ENCODE results near the gene RPAP2.

Gene RPAP2

DNA sequence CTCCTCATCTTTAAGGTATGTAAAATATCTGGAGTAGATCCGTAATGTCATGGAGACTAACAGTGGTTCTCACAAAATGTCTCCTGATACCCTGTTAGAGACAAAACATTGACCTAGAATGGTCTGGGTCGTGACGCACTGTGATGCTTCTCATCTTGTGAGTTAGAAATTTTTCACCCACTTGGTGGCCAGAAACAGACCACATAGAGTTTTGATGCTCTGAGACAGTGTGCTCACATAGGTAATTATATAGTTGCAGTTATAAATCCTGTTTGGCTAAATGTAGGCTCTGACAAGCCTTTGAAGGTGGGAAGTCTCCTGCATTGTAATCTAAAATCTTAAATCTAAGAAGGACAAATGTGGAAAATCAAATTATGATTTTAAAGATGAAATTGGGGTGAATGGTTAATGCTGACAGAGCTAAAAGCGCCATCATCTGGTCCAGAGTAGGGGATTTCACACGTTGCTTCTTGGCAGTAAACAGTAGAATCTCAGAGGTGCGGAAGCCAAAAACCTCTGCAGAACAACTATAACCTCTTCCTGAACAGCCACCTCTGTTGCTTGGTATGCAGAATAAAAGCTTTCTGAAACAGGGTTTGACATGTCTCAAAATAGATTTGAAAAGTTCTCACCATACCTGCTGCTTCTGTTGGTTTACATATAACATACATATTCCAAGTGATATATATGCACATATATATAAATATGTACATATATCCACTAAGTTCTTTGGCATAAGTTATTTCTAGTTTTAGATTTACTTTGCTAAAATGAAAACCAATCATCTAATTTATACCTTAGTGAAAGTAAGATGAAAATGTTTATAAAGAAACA, 17.1 kb downstream of the RPAP2 start:
- H4K20me1 ChIP-seq (ENCODE audit: insufficient read depth) = no peaks in the 10 kb centered on the region
- H3K4me1 ChIP-seq (ENCODE audit: low read depth, poor library complexity, severe bottlenecking) = peaks cover 10% of the 10 kb centered on the region
- H3K27ac ChIP-seq = no peak overlapping the region
- H3K9ac ChIP-seq = no peak overlapping the region
- H3K4me3 ChIP-seq (IDR thresholded peaks at IDR 0.05; ENCODE audit: insufficient read depth, low read depth, low read length) = no peak overlapping the region
- no peak overlapping the region for H2AFZ ChIP-seq (ENCODE audit: low read depth)
- H3K36me3 ChIP-seq (ENCODE audit: insufficient read depth) = no peaks in the 10 kb centered on the region
- no peaks in the 10 kb centered on the region for H3K27me3 ChIP-seq (ENCODE audit: insufficient read depth, low read depth)
- H3K79me2 ChIP-seq (ENCODE audit: insufficient read depth, low read depth) = no peaks in the 10 kb centered on the region
- H3K4me2 ChIP-seq = no peak overlapping the region
- TF ChIP-seq, protein P1, sequence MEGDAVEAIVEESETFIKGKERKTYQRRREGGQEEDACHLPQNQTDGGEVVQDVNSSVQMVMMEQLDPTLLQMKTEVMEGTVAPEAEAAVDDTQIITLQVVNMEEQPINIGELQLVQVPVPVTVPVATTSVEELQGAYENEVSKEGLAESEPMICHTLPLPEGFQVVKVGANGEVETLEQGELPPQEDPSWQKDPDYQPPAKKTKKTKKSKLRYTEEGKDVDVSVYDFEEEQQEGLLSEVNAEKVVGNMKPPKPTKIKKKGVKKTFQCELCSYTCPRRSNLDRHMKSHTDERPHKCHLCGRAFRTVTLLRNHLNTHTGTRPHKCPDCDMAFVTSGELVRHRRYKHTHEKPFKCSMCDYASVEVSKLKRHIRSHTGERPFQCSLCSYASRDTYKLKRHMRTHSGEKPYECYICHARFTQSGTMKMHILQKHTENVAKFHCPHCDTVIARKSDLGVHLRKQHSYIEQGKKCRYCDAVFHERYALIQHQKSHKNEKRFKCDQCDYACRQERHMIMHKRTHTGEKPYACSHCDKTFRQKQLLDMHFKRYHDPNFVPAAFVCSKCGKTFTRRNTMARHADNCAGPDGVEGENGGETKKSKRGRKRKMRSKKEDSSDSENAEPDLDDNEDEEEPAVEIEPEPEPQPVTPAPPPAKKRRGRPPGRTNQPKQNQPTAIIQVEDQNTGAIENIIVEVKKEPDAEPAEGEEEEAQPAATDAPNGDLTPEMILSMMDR (conservative IDR thresholded peaks at IDR 0.05; ENCODE audit: low read depth, low read length) = no peak

GRCh38 chr1:92317836-92318493, 19.1 kb downstream of the RPAP2 start:
- Histone ChIP-seq H2AFZ (ENCODE audit: low read depth) (no peak overlapping the region), H4K20me1 (ENCODE audit: insufficient read depth) (no peaks in the 10 kb centered on the region), H3K4me2 (no peak overlapping the region), H3K27me3 (ENCODE audit: insufficient read depth, low read depth) (no peaks in the 10 kb centered on the region), H3K27ac (no peak overlapping the region), H3K79me2 (ENCODE audit: insufficient read depth, low read depth) (no peaks in the 10 kb centered on the region), H3K36me3 (ENCODE audit: insufficient read depth) (no peaks in the 10 kb centered on the region), H3K4me1 (ENCODE audit: low read depth, poor library complexity, severe bottlenecking) (peaks cover 10% of the 10 kb centered on the region), H3K9ac (no peak overlapping the region), H3K4me3 (IDR thresholded peaks at IDR 0.05; ENCODE audit: insufficient read depth, low read depth, low read length) (no peak overlapping the region)
- TF ChIP-seq, protein P1 (conservative IDR thresholded peaks at IDR 0.05; ENCODE audit: low read depth, low read length) = no peak

DNA sequence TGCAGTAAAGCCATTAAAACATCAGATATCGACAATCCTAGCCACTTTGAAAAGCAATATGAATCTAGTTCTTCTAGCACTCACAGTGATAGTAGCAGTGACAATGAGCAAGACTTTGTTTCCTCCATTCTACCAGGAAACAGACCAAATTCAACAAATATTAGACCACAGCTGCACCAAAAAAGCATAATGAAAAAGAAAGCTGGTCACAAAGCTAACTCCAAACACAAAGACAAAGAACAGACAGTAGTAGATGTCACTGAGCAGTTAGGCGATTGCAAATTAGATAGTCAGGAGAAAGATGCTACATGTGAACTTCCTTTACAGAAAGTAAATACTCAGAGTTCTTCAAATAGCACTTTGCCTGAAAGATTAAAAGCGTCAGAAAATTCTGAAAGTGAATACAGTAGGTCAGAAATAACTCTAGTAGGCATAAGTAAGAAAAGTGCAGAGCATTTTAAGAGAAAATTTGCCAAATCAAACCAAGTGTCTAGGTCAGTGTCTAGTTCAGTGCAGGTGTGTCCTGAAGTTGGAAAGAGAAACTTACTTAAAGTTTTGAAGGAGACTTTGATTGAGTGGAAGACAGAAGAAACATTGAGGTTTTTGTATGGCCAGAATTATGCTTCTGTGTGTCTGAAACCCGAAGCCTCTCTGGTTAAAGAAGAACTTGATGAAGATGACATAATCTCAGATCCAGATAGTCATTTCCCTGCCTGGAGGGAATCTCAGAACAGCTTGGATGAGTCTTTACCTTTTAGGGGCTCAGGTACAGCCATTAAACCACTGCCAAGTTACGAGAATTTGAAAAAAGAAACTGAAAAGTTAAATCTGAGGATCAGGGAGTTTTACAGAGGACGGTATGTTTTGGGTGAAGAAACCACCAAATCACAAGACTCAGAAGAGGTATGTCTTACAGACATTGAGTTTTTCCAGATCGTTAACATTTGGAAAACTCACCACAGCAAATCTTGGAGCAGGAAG, 24.9 kb downstream of the RPAP2 start:
- Histone ChIP-seq H3K4me3 (IDR thresholded peaks at IDR 0.05; ENCODE audit: insufficient read depth, low read depth, low read length) (no peak overlapping the region), H3K79me2 (ENCODE audit: insufficient read depth, low read depth) (no peaks in the 10 kb centered on the region), H2AFZ (ENCODE audit: low read depth) (no peak overlapping the region), H3K27ac (no peak overlapping the region), H3K9ac (no peak overlapping the region), H3K4me1 (ENCODE audit: low read depth, poor library complexity, severe bottlenecking) (no peaks in the 10 kb centered on the region), H3K27me3 (ENCODE audit: insufficient read depth, low read depth) (no peaks in the 10 kb centered on the region), H3K36me3 (ENCODE audit: insufficient read depth) (no peaks in the 10 kb centered on the region), H3K4me2 (no peak overlapping the region), H4K20me1 (ENCODE audit: insufficient read depth) (no peaks in the 10 kb centered on the region)
- TF ChIP-seq, protein P1 (conservative IDR thresholded peaks at IDR 0.05; ENCODE audit: low read depth, low read length) = no peak

DNA sequence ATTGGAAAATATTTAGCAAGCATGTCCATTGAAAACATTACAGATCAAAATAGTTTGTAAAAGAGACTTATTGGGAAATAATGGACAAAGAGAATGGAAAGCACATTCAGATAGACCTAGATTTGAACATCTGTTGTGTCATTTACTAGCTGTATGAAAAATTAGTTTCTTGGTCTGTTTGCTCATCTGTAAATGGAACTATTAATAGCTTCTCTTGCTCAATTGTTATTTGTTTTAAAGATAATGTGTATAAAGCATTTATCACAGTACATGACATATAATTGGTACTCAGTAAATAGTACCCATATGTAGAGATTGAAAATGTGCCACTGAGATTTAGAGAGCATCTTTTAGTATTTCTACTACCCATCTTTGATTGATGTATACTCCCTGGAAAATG, 25.9 kb downstream of the RPAP2 start:
- no peak overlapping the region for H2AFZ ChIP-seq (ENCODE audit: low read depth)
- no peaks in the 10 kb centered on the region for H4K20me1 ChIP-seq (ENCODE audit: insufficient read depth)
- no peak overlapping the region for H3K4me2 ChIP-seq
- H3K9ac ChIP-seq = no peak overlapping the region
- TF ChIP-seq, protein P1 (conservative IDR thresholded peaks at IDR 0.05; ENCODE audit: low read depth, low read length) = no peak
- no peaks in the 10 kb centered on the region for H3K79me2 ChIP-seq (ENCODE audit: insufficient read depth, low read depth)
- no peaks in the 10 kb centered on the region for H3K27me3 ChIP-seq (ENCODE audit: insufficient read depth, low read depth)
- H3K36me3 ChIP-seq (ENCODE audit: insufficient read depth) = no peaks in the 10 kb centered on the region
- H3K4me3 ChIP-seq (IDR thresholded peaks at IDR 0.05; ENCODE audit: insufficient read depth, low read depth, low read length) = no peak overlapping the region
- no peaks in the 10 kb centered on the region for H3K4me1 ChIP-seq (ENCODE audit: low read depth, poor library complexity, severe bottlenecking)
- H3K27ac ChIP-seq = no peak overlapping the region

Data from KMS-11 (cell line).